Transverse colon (tissue), 4 donors: Measurements from ENCODE around the gene SAMD14. TPM values are rescaled to one million over a fixed set of nuclear protein-coding genes. Genes with fewer than 3 reads are reported as not detected.

Experiments
- DNase-seq: peaks from one replicate; pipeline ENCODE4 v3.0.0-alpha.2; 2019
- H3K27ac ChIP-seq, 4 donors: fragments of 200-600 bp; sonication (generic); 2 replicates each; pipeline ENCODE4 v1.5.1; 2016 to 2018; ENCODE audit warnings: inconsistent platforms in 4 of 4
- H3K27me3 ChIP-seq: fragments of 200-600 bp; sonication (generic); 2 replicates; pipeline ENCODE4 v1.5.1; 2017; ENCODE audit warnings: inconsistent platforms
- H3K36me3 ChIP-seq, 4 donors: fragments of 200-600 bp; sonication (generic); 2 replicates each; pipeline ENCODE4 v1.5.1; 2017 to 2019; ENCODE audit warnings: inconsistent platforms in 4 of 4
- H3K4me1 ChIP-seq, 4 donors: fragments of 200-600 bp; sonication (generic); 2 replicates each; pipeline ENCODE4 v1.5.1; 2017 to 2020; ENCODE audit warnings: inconsistent platforms in 4 of 4
- H3K4me3 ChIP-seq, 4 donors: fragments of 200-600 bp; sonication (generic); 1 replicate in 1 of 4; 2 replicates in 3 of 4; pipeline versions ENCODE4 v1.5.1 to v1.6.1; 2017 to 2019; ENCODE audit warnings: inconsistent platforms in 4 of 4
- H3K9me3 ChIP-seq, 2 donors: fragments of 200-600 bp; sonication (generic); 2 replicates each; pipeline ENCODE4 v1.5.1; 2017 to 2019; ENCODE audit warnings: inconsistent platforms in 2 of 2
- EP300 ChIP-seq: sonication (generic); formaldehyde crosslinking; IDR thresholded peaks from one replicate; pipeline ENCODE4 v1.6.1; 2017; ENCODE audit warnings: antibody characterized with exemption, low read depth
- POLR2A ChIP-seq: fragments of 450-650 bp; IDR thresholded peaks from one replicate; pipeline ENCODE4 v1.6.1; 2016; ENCODE audit warnings: antibody characterized with exemption, mild to moderate bottlenecking, moderate library complexity
- POLR2AphosphoS5 ChIP-seq, 3 donors: sonication (generic); formaldehyde crosslinking; IDR thresholded peaks; one replicate each; pipeline ENCODE4 v1.6.1; 2016; ENCODE audit warnings: antibody characterized with exemption in 3 of 3
- WGBS, 2 donors: methylation state at CpG; one replicate each; pipeline ENCODE4 v1.1.5; 2018; ENCODE audit warnings: low coverage in 1 of 2; 5-methylcytosine and 5-hydroxymethylcytosine counted together
- in situ Hi-C, 4 donors: fragments of 200-750 bp; cut with MboI; loops; one replicate each; pipeline versions ENCODE4 v1.15.0 to v1.15.1; 2017; ENCODE audit warnings: low sequenced_read_pairs in 3 of 4, low pct_ligation_motif_present in 1 of 4, low pct_unique_long_range_greater_than_20kb in 1 of 4
- intact Hi-C: fragments of 100-400 bp; cut with DNase I; formaldehyde crosslinking; loops from one replicate; pipeline ENCODE4 v1.15.1; 2023; ENCODE audit warnings: low total_unique reads
- total RNA-seq, 4 donors: library from RNA; depleted of rRNA; stranded (reverse); fragments of >200 nt; gene quantifications; one replicate each; pipeline ENCODE4 v1.1.0, GENCODE V29; 2016

Gene SAMD14
- total RNA-seq, 4 donors from 2014 or later = 0.14 to 1.8 (median 0.32) TPM; not detected in 1

DNA sequence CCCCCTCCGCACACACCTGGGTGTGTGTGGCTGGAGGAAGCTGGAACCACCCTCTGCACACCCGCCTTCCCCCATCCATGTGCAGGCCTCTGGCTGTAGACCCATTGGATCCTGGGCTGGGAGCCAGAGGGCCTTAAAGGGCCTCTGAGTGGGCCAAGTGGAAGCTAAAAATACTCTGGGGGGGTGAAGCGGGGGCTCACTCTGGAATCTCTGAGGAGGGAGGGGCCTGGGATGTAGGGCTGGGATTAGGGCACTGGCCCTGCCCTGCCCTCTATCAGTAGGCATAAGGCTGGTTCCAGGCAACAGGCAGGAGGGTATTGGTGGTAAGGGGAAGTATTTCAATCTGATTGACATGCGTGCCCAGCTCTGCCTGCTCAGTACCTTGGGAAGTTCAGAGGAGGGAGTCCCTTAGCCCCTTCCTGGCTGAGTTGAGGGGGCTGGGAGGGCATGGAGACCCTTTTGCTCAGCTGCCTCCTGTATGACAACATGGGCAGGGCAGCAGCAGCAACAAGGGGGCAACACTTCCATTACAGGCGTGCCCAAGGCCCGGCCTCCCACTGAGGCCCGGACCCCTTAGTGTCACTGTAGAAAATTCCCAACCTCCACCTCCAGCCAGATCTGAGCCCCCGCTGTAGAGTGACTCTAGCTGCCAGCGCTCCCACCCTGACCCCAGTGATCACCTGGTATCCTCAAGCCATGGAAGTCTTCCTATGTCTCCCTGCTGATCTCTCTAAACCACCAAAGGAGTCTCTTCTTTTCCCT, 68.8 kb downstream of the SAMD14 start:
- in situ Hi-C loops = no loop called here
- peaks cover 76 to 91% (median 80%) of the 10 kb centered on the region in 4 donors for H3K4me1 ChIP-seq
- no peak overlapping the region for H3K4me3 ChIP-seq
- H3K9me3 ChIP-seq = no peaks in the 10 kb centered on the region
- TF ChIP-seq EP300 (no peak), POLR2A (no peak), POLR2AphosphoS5 (IDR thresholded peaks at IDR 0.05) (peak in 2 of 3 donors; percentile 22 to 36)
- no peaks in the 10 kb centered on the region for H3K36me3 ChIP-seq
- intact Hi-C loops = no loop called here
- H3K27ac ChIP-seq = peak overlapping the region; percentile 93 to 98 (median 96)
- 81% methylated on average over 9 of the region's 9 CpGs; no CpG with 5 or more reads in 1 of the 2 donors for WGBS, 2 donors
- H3K27me3 ChIP-seq = no peaks in the 10 kb centered on the region
- peak; percentile 73 for DNase-seq

Other genes with a start within 250 kb of the SAMD14 start
- gene DLX4, start 161.0 kb downstream of the SAMD14 start, total RNA-seq = not detected
- not detected for gene DLX3, start 134.9 kb downstream of the SAMD14 start, total RNA-seq
- 100 to 1,000 TPM; 147 to 294 (median 171) TPM for gene ITGA3, start 74.0 kb downstream of the SAMD14 start, total RNA-seq
- 100 to 1,000 TPM in 3 of 4 donors, 10 to 100 TPM in 1; 84.6 to 292 (median 136) TPM for gene PDK2, start 34.8 kb downstream of the SAMD14 start, total RNA-seq
- 10 to 100 TPM; 19.0 to 29.9 (median 27.7) TPM for gene PPP1R9B, start 20.5 kb upstream of the SAMD14 start, total RNA-seq
- 10 to 100 TPM in 1 of 4 donors, 1 to 10 TPM in 3; 3.7 to 65.3 (median 7.6) TPM for gene SGCA, start 35.8 kb upstream of the SAMD14 start, total RNA-seq
- 100 to 1,000 TPM in 2 of 4 donors, 10 to 100 TPM in 2; 13.0 to 210 (median 79.8) TPM for gene COL1A1, start 71.5 kb upstream of the SAMD14 start, total RNA-seq
- gene TMEM92, start 144.3 kb upstream of the SAMD14 start, total RNA-seq = 1 to 10 TPM in 2 of 4 donors, not detected in 2; 1.9 to 3.7 TPM
- gene XYLT2, start 216.0 kb upstream of the SAMD14 start, total RNA-seq = 10 to 100 TPM; 21.3 to 27.3 (median 22.0) TPM
- 10 to 100 TPM in 3 of 4 donors, 1 to 10 TPM in 1; 4.9 to 97.5 (median 46.9) TPM for gene MRPL27, start 243.0 kb upstream of the SAMD14 start, total RNA-seq
- gene EME1, start 243.1 kb upstream of the SAMD14 start, total RNA-seq = 1 to 10 TPM in 2 of 4 donors, not detected in 2; 1.4 to 1.6 TPM